HG02763 (cell line): ENCODE results near the gene ADGRV1.
"Not testable (repeated sequence)": the region's sequence is repeated elsewhere in the genome, so short reads cannot be mapped to it uniquely, and the experiment has no call there.

Source experiments
- ATAC-seq: cut with Tn5 transposase; IDR thresholded peaks from one replicate; pipeline ENCODE4 v1.9.1; 2021; ENCODE audit warnings: mild to moderate bottlenecking, moderate library complexity; ENCODE audit not compliant: unreplicated experiment

ADGRV1 gene

GRCh38 chr5:91018712-91019371, 460.2 kb downstream of the ADGRV1 start:
- no peak for ATAC-seq

- ATAC-seq, result no peak
These were observed 461.6 kb downstream of the ADGRV1 start for GRCh38 chr5:91020065-91020800.

GRCh38 chr5:91022518-91022917, 463.9 kb downstream of the ADGRV1 start:
- ATAC-seq, result no peak

- no peak for ATAC-seq
These were observed 465.6 kb downstream of the ADGRV1 start for GRCh38 chr5:91024206-91024605.

- ATAC-seq, result no peak
These were observed 466.1 kb downstream of the ADGRV1 start for GRCh38 chr5:91024727-91025126.

GRCh38 chr5:91025449-91025848, 466.9 kb downstream of the ADGRV1 start:
- ATAC-seq, result no peak

- ATAC-seq, result no peak
These were observed 467.4 kb downstream of the ADGRV1 start for GRCh38 chr5:91025956-91026355.

- no peak for ATAC-seq
These were observed 467.9 kb downstream of the ADGRV1 start for GRCh38 chr5:91026466-91026865.

GRCh38 chr5:91027405-91028139, 469.0 kb downstream of the ADGRV1 start:
- ATAC-seq, result no peak

GRCh38 chr5:91028499-91028956, 469.9 kb downstream of the ADGRV1 start:
- ATAC-seq, result no peak

- ATAC-seq, result no peak
These were observed 472.2 kb downstream of the ADGRV1 start for GRCh38 chr5:91030521-91031401.

- no peak for ATAC-seq
These were observed 472.8 kb downstream of the ADGRV1 start for GRCh38 chr5:91031402-91031752.

- ATAC-seq, result no peak
These were observed 473.5 kb downstream of the ADGRV1 start for GRCh38 chr5:91032125-91032524.

- ATAC-seq, result no peak
These were observed 474.8 kb downstream of the ADGRV1 start for GRCh38 chr5:91033370-91033769.

GRCh38 chr5:91038180-91038808, 479.7 kb downstream of the ADGRV1 start:
- no peak for ATAC-seq

- ATAC-seq, result not testable (repeated sequence)
These were observed 482.5 kb downstream of the ADGRV1 start for GRCh38 chr5:91041132-91041531.

GRCh38 chr5:91042247-91042935, 483.8 kb downstream of the ADGRV1 start:
- no peak for ATAC-seq

- ATAC-seq, result no peak
These were observed 484.3 kb downstream of the ADGRV1 start for GRCh38 chr5:91042936-91043255.

GRCh38 chr5:91048073-91048472, 489.5 kb downstream of the ADGRV1 start:
- no peak for ATAC-seq

GRCh38 chr5:91049112-91049511, 490.5 kb downstream of the ADGRV1 start:
- ATAC-seq, result no peak
